A549 (cell line): ENCODE measurements around the gene RAP1GDS1.

ENCODE experiments used
- TP53 ChIP-seq: fragments of 250-450 bp; sonication (Bioruptor Pico); IDR thresholded peaks from 2 replicates; pipeline ENCODE4 v1.5.0; 2021; ENCODE audit warnings: mild to moderate bottlenecking, moderate library complexity
- TF ChIP-seq, protein P1 (sequence below): IDR thresholded peaks from 2 replicates; pipeline ENCODE4 v1.6.1; 2012

DNA sequence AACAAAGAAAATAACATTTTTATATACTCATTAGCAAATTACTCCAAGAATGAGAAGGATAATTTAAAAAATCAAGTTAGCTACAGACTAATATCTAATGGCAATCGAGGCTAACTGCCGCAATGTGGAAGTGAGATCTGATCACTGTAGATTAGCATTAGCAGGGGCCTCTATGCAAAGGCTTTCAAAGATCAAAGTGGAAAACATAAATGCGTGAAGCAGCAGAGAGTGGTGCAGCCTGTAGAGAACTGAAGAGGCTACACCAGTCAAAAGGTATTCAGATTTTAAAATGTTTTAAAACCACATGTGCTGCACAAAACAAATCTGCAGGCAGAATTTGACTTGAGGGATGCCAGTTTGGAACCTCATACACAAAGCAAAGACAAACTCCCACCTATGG is 24.0 kb upstream of the RAP1GDS1 start:
- TF ChIP-seq, protein P1, sequence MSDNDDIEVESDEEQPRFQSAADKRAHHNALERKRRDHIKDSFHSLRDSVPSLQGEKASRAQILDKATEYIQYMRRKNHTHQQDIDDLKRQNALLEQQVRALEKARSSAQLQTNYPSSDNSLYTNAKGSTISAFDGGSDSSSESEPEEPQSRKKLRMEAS, result no peak
- TF ChIP-seq TP53 (CRISPR knock-in tag), result no peak
